ENCODE results near the gene LRRC3.
A peak's percentile ranks its signal among the peaks of the same experiment; 100 is the strongest.

Gene LRRC3

GRCh38 chr21:44480200-44481053 lies 25.1 kb downstream of the LRRC3 start:
- DNase-seq: no peak

- DNase-seq: no peak
Observed at GRCh38 chr21:44482581-44483287, 27.4 kb downstream of the LRRC3 start.

GRCh38 chr21:44483288-44484237 lies 28.3 kb downstream of the LRRC3 start:
- no peak for DNase-seq

GRCh38 chr21:44484498-44485253 lies 29.4 kb downstream of the LRRC3 start:
- no peak for DNase-seq

- peak in 1 of 4 experiments; percentile 22 for DNase-seq
Observed at GRCh38 chr21:44485254-44485793, 30.0 kb downstream of the LRRC3 start.

GRCh38 chr21:44485796-44486195 lies 30.5 kb downstream of the LRRC3 start:
- no peak for DNase-seq

- no peak for DNase-seq
Observed at GRCh38 chr21:44486302-44486701, 31.0 kb downstream of the LRRC3 start.

GRCh38 chr21:44487831-44488230 lies 32.5 kb downstream of the LRRC3 start:
- peak in 2 of 4 experiments; percentile 5 to 16 for DNase-seq

GRCh38 chr21:44489962-44490361 lies 34.7 kb downstream of the LRRC3 start:
- DNase-seq: no peak

- DNase-seq: no peak
Observed at GRCh38 chr21:44490405-44490804, 35.1 kb downstream of the LRRC3 start.

- DNase-seq: no peak
Observed at GRCh38 chr21:44490816-44491215, 35.5 kb downstream of the LRRC3 start.

- DNase-seq: no peak
Observed at GRCh38 chr21:44492567-44493385, 37.5 kb downstream of the LRRC3 start.

- no peak for DNase-seq
Observed at GRCh38 chr21:44494418-44494817, 39.1 kb downstream of the LRRC3 start.

GRCh38 chr21:44494956-44495355 lies 39.6 kb downstream of the LRRC3 start:
- no peak for DNase-seq

GRCh38 chr21:44495611-44496563 lies 40.6 kb downstream of the LRRC3 start:
- no peak for DNase-seq

GRCh38 chr21:44496564-44497550 lies 41.5 kb downstream of the LRRC3 start:
- DNase-seq: no peak

- DNase-seq: no peak
Observed at GRCh38 chr21:44497703-44498126, 42.4 kb downstream of the LRRC3 start.

Data from activated CD4-positive, CD25-positive, alpha-beta regulatory T cell (primary cell).